GM21717 (cell line): ENCODE results near the gene COX7B.
"Not testable (repeated sequence)": the region's sequence is repeated elsewhere in the genome, so short reads cannot be mapped to it uniquely, and the experiment has no call there.

Experiments used
- ATAC-seq: cut with Tn5 transposase; IDR thresholded peaks from one replicate; pipeline ENCODE4 v1.9.1; 2021; ENCODE audit warnings: mild to moderate bottlenecking, moderate library complexity; ENCODE audit not compliant: unreplicated experiment

COX7B gene

DNA sequence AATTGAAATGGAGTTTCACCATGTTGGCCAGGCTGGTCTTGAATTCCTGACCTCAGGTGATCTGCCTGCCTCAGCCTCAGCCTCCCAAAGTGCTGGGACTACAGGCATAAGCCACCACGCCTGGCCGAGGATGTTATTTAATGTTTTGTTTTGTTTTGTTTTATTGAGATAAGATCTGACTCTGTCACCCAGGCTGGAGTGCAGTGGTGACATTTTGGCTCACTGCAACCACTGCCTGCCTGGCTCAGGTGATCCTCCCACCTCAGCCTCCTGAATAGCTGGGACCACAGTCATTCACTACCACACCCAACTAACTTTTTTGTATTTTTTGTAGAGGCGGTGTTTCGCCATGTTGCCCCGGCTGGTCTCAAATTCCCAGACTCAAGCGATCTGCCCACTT lies 45.8 kb downstream of the COX7B start:
- not testable (repeated sequence) for ATAC-seq

- no peak for ATAC-seq
These were observed 46.8 kb downstream of the COX7B start for GRCh38 chrX:77945910-77946545.

DNA sequence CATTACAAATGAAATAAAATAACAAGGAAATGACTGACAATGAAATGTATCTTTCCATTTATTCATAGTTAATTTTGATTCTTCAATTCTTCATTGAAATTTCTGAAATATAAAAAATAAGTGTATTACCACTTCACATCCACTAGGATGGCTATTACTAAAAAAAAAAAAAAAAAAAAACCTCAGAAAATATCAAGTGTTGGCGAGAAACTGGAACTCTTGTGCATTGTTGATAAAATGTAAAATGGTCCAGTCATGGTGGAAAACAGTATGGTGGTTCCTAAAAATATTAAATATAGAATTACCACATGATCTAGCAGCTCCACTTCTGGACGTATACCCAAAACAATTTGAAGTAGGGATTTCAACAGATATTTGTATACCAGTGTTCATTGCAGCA lies 47.3 kb downstream of the COX7B start:
- no peak for ATAC-seq

- no peak for ATAC-seq
These were observed 50.6 kb downstream of the COX7B start for GRCh38 chrX:77949840-77950239.

GRCh38 chrX:77952173-77952572 lies 52.9 kb downstream of the COX7B start:
- no peak for ATAC-seq

DNA sequence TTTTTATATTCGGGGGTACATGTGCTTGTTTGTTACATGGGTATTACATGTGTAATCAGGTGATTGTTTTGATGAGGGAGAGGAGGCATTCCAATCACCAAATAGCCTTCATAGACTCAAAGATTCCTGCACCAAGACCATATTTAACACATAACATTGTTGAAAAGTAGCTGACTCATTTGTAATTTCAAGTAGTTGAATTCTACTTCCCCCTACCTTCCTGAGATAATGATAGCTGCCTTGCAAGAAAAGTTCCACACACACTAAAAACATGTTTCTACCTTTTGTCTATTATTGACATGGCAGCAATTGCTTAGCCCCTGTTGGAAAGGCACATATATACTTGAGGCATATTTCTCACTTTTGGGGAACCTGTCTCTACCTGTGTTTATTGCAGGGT lies 54.0 kb downstream of the COX7B start:
- no peak for ATAC-seq

- ATAC-seq: no peak
These were observed 54.4 kb downstream of the COX7B start for GRCh38 chrX:77953708-77954107.
